ENCODE data around the gene MECP2. TPM values are rescaled to one million over a fixed set of nuclear protein-coding genes. Genes with fewer than 3 reads are reported as not detected.

The MECP2 gene
- total and polyA plus RNA-seq, 2 donors from 2014 or later = 14.0 to 74.7 TPM

DNA sequence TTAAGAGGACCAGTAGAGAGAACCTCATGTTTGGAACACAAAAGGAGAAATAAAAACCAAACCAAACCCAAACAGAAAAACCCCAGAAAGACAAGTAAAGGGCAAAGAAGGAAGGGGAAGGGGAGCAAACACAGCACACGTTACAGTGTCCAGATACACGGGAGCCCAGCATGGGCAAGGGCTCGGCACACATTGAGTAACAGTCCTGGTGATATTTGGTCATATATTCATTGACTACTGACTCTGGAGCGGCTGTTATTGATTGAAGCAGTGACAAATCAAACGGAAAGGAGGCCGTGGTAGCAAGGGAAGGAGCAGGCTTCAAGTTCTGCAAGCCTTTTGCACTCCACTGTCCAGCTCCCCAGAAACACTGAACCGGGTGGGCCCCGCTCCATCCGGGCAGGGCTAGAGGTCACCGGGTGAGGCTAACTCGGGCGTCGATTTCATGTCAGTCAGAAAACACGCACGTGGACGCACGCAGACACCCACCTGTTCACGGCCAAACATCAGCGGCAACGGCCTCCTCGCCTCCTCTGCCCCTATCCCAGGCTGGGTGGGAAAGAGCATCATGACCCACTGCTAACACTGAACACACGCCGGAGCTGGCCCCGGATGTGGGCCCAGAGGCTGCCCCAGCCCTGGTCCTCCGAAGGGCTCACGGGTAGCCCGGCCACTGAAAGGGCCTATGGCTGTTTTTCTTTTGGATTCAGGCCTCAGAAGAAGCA, 74.1 kb downstream of the MECP2 start:
- no peak overlapping the region for H3K27ac ChIP-seq (ENCODE audit: low read depth in 2 of 2, low read length in 2 of 2)
- DNase-seq (no peak), FAIRE-seq (no peak)
- intact Hi-C loops (cut with DNase I) = no loop called here
- peaks cover 0 to 7% (median 5%) of the 10 kb centered on the region in 3 donors for H3K4me1 ChIP-seq (ENCODE audit: control insufficient read depth in 2 of 3, insufficient read depth in 2 of 3, low read depth in 1 of 3, low read length in 3 of 3)
- TF ChIP-seq, protein P1, sequence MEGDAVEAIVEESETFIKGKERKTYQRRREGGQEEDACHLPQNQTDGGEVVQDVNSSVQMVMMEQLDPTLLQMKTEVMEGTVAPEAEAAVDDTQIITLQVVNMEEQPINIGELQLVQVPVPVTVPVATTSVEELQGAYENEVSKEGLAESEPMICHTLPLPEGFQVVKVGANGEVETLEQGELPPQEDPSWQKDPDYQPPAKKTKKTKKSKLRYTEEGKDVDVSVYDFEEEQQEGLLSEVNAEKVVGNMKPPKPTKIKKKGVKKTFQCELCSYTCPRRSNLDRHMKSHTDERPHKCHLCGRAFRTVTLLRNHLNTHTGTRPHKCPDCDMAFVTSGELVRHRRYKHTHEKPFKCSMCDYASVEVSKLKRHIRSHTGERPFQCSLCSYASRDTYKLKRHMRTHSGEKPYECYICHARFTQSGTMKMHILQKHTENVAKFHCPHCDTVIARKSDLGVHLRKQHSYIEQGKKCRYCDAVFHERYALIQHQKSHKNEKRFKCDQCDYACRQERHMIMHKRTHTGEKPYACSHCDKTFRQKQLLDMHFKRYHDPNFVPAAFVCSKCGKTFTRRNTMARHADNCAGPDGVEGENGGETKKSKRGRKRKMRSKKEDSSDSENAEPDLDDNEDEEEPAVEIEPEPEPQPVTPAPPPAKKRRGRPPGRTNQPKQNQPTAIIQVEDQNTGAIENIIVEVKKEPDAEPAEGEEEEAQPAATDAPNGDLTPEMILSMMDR (IDR thresholded peaks at IDR 0.05; ENCODE audit: borderline replicate concordance, extremely low read depth, insufficient read depth) = no peak
- H3K9ac ChIP-seq (ENCODE audit: low read length in 3 of 3) = no peak overlapping the region
- no peaks in the 10 kb centered on the region for H3K27me3 ChIP-seq (ENCODE audit: control insufficient read depth, insufficient read depth, low read length)
- H3K36me3 ChIP-seq (ENCODE audit: control insufficient read depth in 2 of 3, insufficient read depth in 3 of 3, low read length in 3 of 3) = peaks cover 0 to 12% (median 0%) of the 10 kb centered on the region in 3 donors
- no peak overlapping the region for H3K4me3 ChIP-seq (ENCODE audit: low read length in 3 of 3)
- no peaks in the 10 kb centered on the region for H3K9me3 ChIP-seq (ENCODE audit: control insufficient read depth in 2 of 3, insufficient read depth in 1 of 3, low read length in 3 of 3)

DNA sequence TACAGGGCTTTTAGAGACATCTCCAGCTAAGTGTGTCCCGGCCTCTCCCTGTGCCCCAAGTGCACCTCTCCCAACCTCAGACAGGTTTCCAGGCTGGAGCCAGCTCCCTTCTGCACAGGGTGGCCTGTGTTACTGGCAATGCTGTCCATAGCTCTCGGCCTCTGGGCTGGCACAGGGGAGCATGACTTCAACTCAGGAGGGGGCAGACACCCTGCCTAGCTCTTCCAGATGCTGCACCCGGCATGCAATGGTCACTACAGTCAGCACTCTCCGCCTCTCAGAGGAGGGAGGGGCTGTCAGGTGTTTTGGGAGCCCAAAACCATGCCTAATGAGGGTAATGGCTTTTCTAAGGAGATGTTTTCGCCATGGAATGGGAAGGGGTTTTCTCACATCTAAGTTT, 75.4 kb downstream of the MECP2 start:
- Histone ChIP-seq H3K36me3 (ENCODE audit: control insufficient read depth in 2 of 3, insufficient read depth in 3 of 3, low read length in 3 of 3) (peaks cover 0 to 5% (median 0%) of the 10 kb centered on the region in 3 donors), H3K27me3 (ENCODE audit: control insufficient read depth, insufficient read depth, low read length) (no peaks in the 10 kb centered on the region), H3K9ac (ENCODE audit: low read length in 3 of 3) (no peak overlapping the region), H3K27ac (ENCODE audit: low read depth in 2 of 2, low read length in 2 of 2) (no peak overlapping the region), H3K4me3 (ENCODE audit: low read length in 3 of 3) (no peak overlapping the region), H3K4me1 (ENCODE audit: control insufficient read depth in 2 of 3, insufficient read depth in 2 of 3, low read depth in 1 of 3, low read length in 3 of 3) (peaks cover 0 to 9% (median 5%) of the 10 kb centered on the region in 3 donors), H3K9me3 (ENCODE audit: control insufficient read depth in 2 of 3, insufficient read depth in 1 of 3, low read length in 3 of 3) (no peaks in the 10 kb centered on the region)
- TF ChIP-seq, protein P1 (IDR thresholded peaks at IDR 0.05; ENCODE audit: borderline replicate concordance, extremely low read depth, insufficient read depth) = no peak
- DNase-seq (no peak), FAIRE-seq (no peak)
- intact Hi-C loops (cut with DNase I) = no loop called here

- no peak for FAIRE-seq
- TF ChIP-seq, protein P1 (IDR thresholded peaks at IDR 0.05; ENCODE audit: borderline replicate concordance, extremely low read depth, insufficient read depth) = no peak
- Histone ChIP-seq H3K9ac (ENCODE audit: low read length in 3 of 3) (no peak overlapping the region), H3K9me3 (ENCODE audit: control insufficient read depth in 2 of 3, insufficient read depth in 1 of 3, low read length in 3 of 3) (no peaks in the 10 kb centered on the region), H3K27me3 (ENCODE audit: control insufficient read depth, insufficient read depth, low read length) (no peaks in the 10 kb centered on the region), H3K36me3 (ENCODE audit: control insufficient read depth in 2 of 3, insufficient read depth in 3 of 3, low read length in 3 of 3) (peaks cover 0 to 3% (median 0%) of the 10 kb centered on the region in 3 donors), H3K4me3 (ENCODE audit: low read length in 3 of 3) (no peak overlapping the region), H3K4me1 (ENCODE audit: control insufficient read depth in 2 of 3, insufficient read depth in 2 of 3, low read depth in 1 of 3, low read length in 3 of 3) (peaks cover 0 to 9% (median 5%) of the 10 kb centered on the region in 3 donors), H3K27ac (ENCODE audit: low read depth in 2 of 2, low read length in 2 of 2) (no peak overlapping the region)
- intact Hi-C loops (cut with DNase I) = no loop called here
- no peak for DNase-seq
Measured at GRCh38 chrX:154021131-154021611, 76.3 kb downstream of the MECP2 start.

Data from kidney (tissue), 14 donors.